IMR-90 (cell line): ENCODE results near the gene SYCN. TPM values are rescaled to one million over a fixed set of nuclear protein-coding genes. Genes with fewer than 3 reads are reported as not detected.

ENCODE experiments used
- ATAC-seq: fragments of 200-7000 bp; cut with Tn5 transposase; 2 replicates; pipeline ENCODE4 v1.9.1; 2020; ENCODE audit warnings: low read depth, mild to moderate bottlenecking, moderate library complexity
- BruUV-seq: library from RNA; stranded (reverse); fragments of 400-500 nt; replicated peaks from 2 replicates; lab custom pipeline; 2021; lab: Mats Ljungman, UMichigan
- CTCF ChIA-PET: fragments of 300-600 bp; formaldehyde crosslinking; extraction: SDS; loops from one replicate; lab custom pipeline; 2021; ENCODE audit warnings: antibody characterized with exemption; lab: Yijun Ruan, JAX
- POLR2A ChIA-PET: fragments of 300-600 bp; sonication (Branson Sonifier 250); formaldehyde crosslinking; loops from one replicate; lab custom pipeline; 2022; ENCODE audit warnings: antibody characterized with exemption; ENCODE audit not compliant: unreplicated experiment; lab: Charles Lee
- DNase-seq: peaks from one replicate; pipeline ENCODE4 v3.0.0; 2013
- H2AFZ ChIP-seq: replicated peaks from 2 replicates; pipeline ENCODE3; 2013; ENCODE audit warnings: low read length, mild to moderate bottlenecking; ENCODE audit not compliant: poor library complexity
- H2AK5ac ChIP-seq: 2 replicates; pipeline ENCODE4 v1.6.1; 2013; ENCODE audit warnings: low read depth, low read length, inconsistent platforms
- H2AK9ac ChIP-seq: replicated peaks from 2 replicates; pipeline ENCODE3; 2013; ENCODE audit warnings: mild to moderate bottlenecking, low read depth, low read length, moderate library complexity; ENCODE audit not compliant: poor library complexity
- H2BK120ac ChIP-seq: 2 replicates; pipeline ENCODE4 v1.6.1; 2013; ENCODE audit warnings: low read depth, low read length, inconsistent platforms
- H2BK15ac ChIP-seq: 3 replicates; pipeline ENCODE4 v1.6.1; 2013; ENCODE audit warnings: low read depth, low read length, inconsistent platforms
- H2BK20ac ChIP-seq: 2 replicates; pipeline ENCODE4 v1.6.1; 2013; ENCODE audit warnings: low read depth, mild to moderate bottlenecking, inconsistent platforms, low read length, moderate library complexity
- H2BK5ac ChIP-seq: 2 replicates; pipeline ENCODE4 v1.6.1; 2013; ENCODE audit warnings: mild to moderate bottlenecking, low read depth, low read length, inconsistent platforms; ENCODE audit not compliant: poor library complexity, severe bottlenecking
- H3K14ac ChIP-seq: replicated peaks from 2 replicates; pipeline ENCODE4 v1.6.1; 2013; ENCODE audit warnings: low read depth, low read length, inconsistent platforms
- H3K18ac ChIP-seq: 2 replicates; pipeline ENCODE4 v1.6.1; 2013; ENCODE audit warnings: low read depth, low read length, control low read depth
- H3K23ac ChIP-seq: 2 replicates; pipeline ENCODE4 v1.6.1; 2013; ENCODE audit warnings: low read depth, low read length, inconsistent platforms
- H3K27ac ChIP-seq: 2 replicates; pipeline ENCODE4 v1.5.1; 2013; ENCODE audit warnings: mild to moderate bottlenecking, control low read depth, low read length; ENCODE audit not compliant: insufficient read depth
- H3K27me3 ChIP-seq: 2 replicates; pipeline ENCODE4 v1.6.1; 2013; ENCODE audit warnings: low read length; ENCODE audit not compliant: control insufficient read depth, insufficient read depth
- H3K36me3 ChIP-seq: 2 replicates; pipeline ENCODE4 v1.6.1; 2013; ENCODE audit warnings: low read length, mixed read lengths; ENCODE audit not compliant: control insufficient read depth, insufficient read depth
- H3K4ac ChIP-seq: 2 replicates; pipeline ENCODE4 v1.6.1; 2013; ENCODE audit warnings: low read depth, low read length, inconsistent platforms
- H3K4me1 ChIP-seq: 2 replicates; pipeline ENCODE4 v1.6.1; 2013; ENCODE audit warnings: low read length, mixed read lengths; ENCODE audit not compliant: control insufficient read depth, insufficient read depth
- H3K4me2 ChIP-seq: 2 replicates; pipeline ENCODE4 v1.6.1; 2013; ENCODE audit warnings: low read depth, mild to moderate bottlenecking, control low read depth, low read length, moderate library complexity
- H3K4me3 ChIP-seq: 2 replicates; pipeline ENCODE4 v1.5.1; 2013; ENCODE audit warnings: low read depth, mild to moderate bottlenecking, control low read depth, low read length, moderate library complexity; ENCODE audit not compliant: insufficient read depth
- H3K56ac ChIP-seq: 2 replicates; pipeline ENCODE4 v1.6.1; 2013; ENCODE audit warnings: low read length, inconsistent platforms; ENCODE audit not compliant: insufficient read depth; ENCODE audit errors: extremely low read depth
- H3K79me1 ChIP-seq, 2 experiments: 2 replicates each; pipeline ENCODE4 v1.6.1; 2013; ENCODE audit warnings: low read length in 2 of 2, inconsistent platforms in 1 of 2, low read depth in 1 of 2
- H3K9ac ChIP-seq: 2 replicates; pipeline ENCODE4 v1.6.1; 2013; ENCODE audit warnings: low read depth, low read length, control low read depth
- H3K9me1 ChIP-seq: 2 replicates; pipeline ENCODE4 v1.6.1; 2013; ENCODE audit warnings: low read length, inconsistent platforms; ENCODE audit not compliant: insufficient read depth
- H3K9me3 ChIP-seq: 2 replicates; pipeline ENCODE4 v1.6.1; 2013; ENCODE audit warnings: low read length; ENCODE audit not compliant: control insufficient read depth, insufficient read depth
- H4K20me1 ChIP-seq: 2 replicates; pipeline ENCODE4 v1.6.1; 2013; ENCODE audit warnings: low read length, inconsistent platforms; ENCODE audit not compliant: insufficient read depth
- H4K5ac ChIP-seq: 2 replicates; pipeline ENCODE4 v1.6.1; 2013; ENCODE audit warnings: mild to moderate bottlenecking, low read depth, low read length, control low read depth
- H4K8ac ChIP-seq, 2 experiments: 2 replicates each; pipeline ENCODE4 v1.6.1; 2013; ENCODE audit warnings: low read depth in 2 of 2, low read length in 2 of 2, control low read depth in 1 of 2, inconsistent platforms in 1 of 2
- H4K91ac ChIP-seq: 2 replicates; pipeline ENCODE4 v1.6.1; 2013; ENCODE audit warnings: low read depth, low read length, inconsistent platforms; ENCODE audit not compliant: insufficient read depth
- FOS ChIP-seq: fragments of 150-350 bp; IDR thresholded peaks from 2 replicates; pipeline ENCODE4 v1.6.1; 2016; ENCODE audit warnings: low read depth, low read length
- RAD21 ChIP-seq: IDR thresholded peaks from 2 replicates; pipeline ENCODE4 v1.6.1; 2012; ENCODE audit warnings: low read length, improper control_type of control experiment
- WGBS, 2 experiments: methylation state at CpG; one replicate each; pipeline versions ENCODE4 v1.1.5 to v1.1.7; 2013; ENCODE audit warnings: missing lambda C conversion rate in 2 of 2; ENCODE audit not compliant: insufficient read length in 1 of 2; ENCODE audit errors: extremely low coverage in 2 of 2; 5-methylcytosine and 5-hydroxymethylcytosine counted together
- dilution Hi-C: fragments of 300-500 bp; cut with HindIII; formaldehyde crosslinking; loops from one replicate; pipeline ENCODE4 v1.14.3; 2018; ENCODE audit warnings: low sequenced_read_pairs; ENCODE audit not compliant: unreplicated experiment
- in situ Hi-C: fragments of 300-500 bp; cut with MboI; formaldehyde crosslinking; loops from 3 replicates; pipeline ENCODE4 v1.14.3; 2019; ENCODE audit warnings: low sequenced_read_pairs, inconsistent platforms, mixed read lengths
- intact Hi-C: fragments of 100-400 bp; cut with micrococcal nuclease; formaldehyde crosslinking; loops from 2 replicates; pipeline ENCODE4 v1.10.0; 2022
- polyA plus RNA-seq, 3 experiments: library from polyadenylated mRNA; depleted of rRNA; stranded (reverse); fragments of >200 nt; gene quantifications; 2 replicates each; pipeline ENCODE4 v1.2.3, GENCODE V29; 2012; ENCODE audit warnings: low replicate concordance in 1 of 3
- total RNA-seq: library from RNA; depleted of rRNA; stranded (reverse); fragments of >200 nt; gene quantifications from 2 replicates; pipeline ENCODE4 v1.2.3, GENCODE V29; 2012

The SYCN gene
- total and polyA plus RNA-seq, 2 of the 4 experiments (the other 2 are of a cell fraction), result not detected

DNA sequence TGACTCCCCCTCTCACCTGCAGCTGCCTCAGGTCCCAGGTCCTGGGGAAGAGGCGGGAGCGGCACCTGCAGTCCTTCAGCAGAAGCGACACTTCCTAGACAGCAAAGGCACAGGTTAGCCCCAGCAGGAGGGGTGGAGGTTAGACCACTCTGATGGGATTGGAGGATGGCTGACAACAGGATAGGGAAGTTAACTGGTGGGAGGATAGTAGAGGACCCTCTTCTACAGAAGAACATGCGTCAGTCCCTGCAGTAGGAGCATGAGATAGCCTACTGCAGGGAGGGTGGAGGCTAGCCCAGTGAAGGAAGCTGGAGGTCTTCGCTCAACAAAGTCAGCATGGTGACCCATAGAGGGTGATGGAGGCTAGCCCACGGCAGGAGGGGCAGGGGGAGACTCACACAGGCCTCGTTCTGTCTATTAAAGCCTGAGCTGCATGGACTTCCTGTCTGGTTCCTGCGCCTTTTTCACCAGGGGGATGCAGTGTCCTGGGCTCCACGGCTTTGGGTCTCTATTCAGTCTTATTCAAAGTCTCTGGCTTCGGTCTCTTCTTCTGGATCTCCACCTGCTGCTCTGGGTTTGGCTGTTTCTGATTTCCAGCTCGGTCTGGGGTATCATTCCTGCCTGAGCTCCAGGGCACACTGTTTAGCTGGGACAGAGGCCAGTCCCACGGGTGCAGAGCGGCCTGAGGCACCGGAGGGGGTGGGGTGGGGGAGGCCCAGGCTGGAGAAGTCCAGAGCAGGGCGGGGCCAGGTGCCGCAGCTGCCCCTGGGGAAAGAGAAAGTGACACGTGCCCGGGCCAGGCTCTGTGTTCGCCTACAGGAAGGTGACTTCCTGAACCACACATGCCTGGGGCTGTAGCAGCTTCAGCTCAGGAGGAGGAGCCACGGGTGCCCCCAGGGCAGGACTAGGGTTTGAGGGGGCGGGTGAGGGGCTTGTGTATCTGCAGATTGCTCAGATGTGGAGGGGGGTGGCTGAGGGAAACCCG is 33.4 kb upstream of the SYCN start:
- Histone ChIP-seq H2BK20ac (no peak overlapping the region), H2AK9ac (no peak overlapping the region), H4K20me1 (no peaks in the 10 kb centered on the region), H3K79me1 (no peaks in the 10 kb centered on the region), H4K5ac (no peak overlapping the region), H3K27ac (no peak overlapping the region), H3K4ac (no peak overlapping the region), H4K91ac (no peak overlapping the region), H2AK5ac (no peak overlapping the region), H2BK120ac (no peak overlapping the region), H3K27me3 (peaks cover 27% of the 10 kb centered on the region), H2BK15ac (no peak overlapping the region), H2AFZ (no peak overlapping the region), H3K9ac (no peak overlapping the region), H3K36me3 (no peaks in the 10 kb centered on the region), H3K9me1 (no peaks in the 10 kb centered on the region), H3K23ac (no peak overlapping the region), H4K8ac (no peak overlapping the region), H3K18ac (no peak overlapping the region), H3K4me1 (no peaks in the 10 kb centered on the region), H3K4me3 (no peak overlapping the region), H2BK5ac (no peak overlapping the region), H3K9me3 (no peaks in the 10 kb centered on the region), H3K4me2 (no peak overlapping the region), H3K56ac (no peak overlapping the region), H3K14ac (no peak overlapping the region)
- ChIA-PET CTCF (no interaction called here), POLR2A (no interaction called here)
- dilution Hi-C loops, result no loop called here
- ATAC-seq, result no peak
- no peak for DNase-seq
- intact Hi-C loops, result no loop called here
- TF ChIP-seq FOS (no peak), RAD21 (no peak)
- in situ Hi-C loops, result no loop called here
- 17% methylated on average over 7 of the region's 22 CpGs; no CpG with 5 or more reads in 1 of the 2 experiments for WGBS, 2 experiments
- no TSS peak for BruUV-seq
